Aorta (tissue), 5 donors: ENCODE measurements around the gene PDGFB. TPM values are rescaled to one million over a fixed set of nuclear protein-coding genes. Genes with fewer than 3 reads are reported as not detected.

Experiments
- ATAC-seq: fragments of 200-7000 bp; cut with Tn5 transposase; one replicate; pipeline ENCODE4 v1.9.1; 2022; ENCODE audit warnings: moderate library complexity; ENCODE audit not compliant: low FRiP score
- DNase-seq, 2 donors: peaks; one replicate each; pipeline ENCODE4 v3.0.0-alpha.2; 2020
- H3K27ac ChIP-seq, 2 donors: one replicate each; pipeline ENCODE4 v1.5.1; 2013; ENCODE audit warnings: low read length in 2 of 2, mild to moderate bottlenecking in 2 of 2, moderate library complexity in 2 of 2, control low read depth in 1 of 2, inconsistent platforms in 1 of 2, low read depth in 1 of 2
- H3K27me3 ChIP-seq, 2 donors: one replicate each; pipeline ENCODE4 v1.6.1; 2013; ENCODE audit warnings: control low read depth in 1 of 2, low read length in 1 of 2, mild to moderate bottlenecking in 1 of 2, moderate library complexity in 1 of 2; ENCODE audit not compliant: insufficient read depth in 2 of 2, control insufficient read depth in 1 of 2
- H3K36me3 ChIP-seq, 2 donors: one replicate each; pipeline ENCODE4 v1.6.1; 2013; ENCODE audit warnings: control low read depth in 1 of 2, low read length in 1 of 2, mild to moderate bottlenecking in 1 of 2; ENCODE audit not compliant: insufficient read depth in 2 of 2, control insufficient read depth in 1 of 2
- H3K4me1 ChIP-seq, 2 donors: one replicate each; pipeline ENCODE4 v1.6.1; 2013; ENCODE audit warnings: low read length in 2 of 2, control low read depth in 1 of 2, mild to moderate bottlenecking in 1 of 2, moderate library complexity in 1 of 2; ENCODE audit not compliant: insufficient read depth in 2 of 2, control insufficient read depth in 1 of 2
- H3K4me3 ChIP-seq, 2 donors: one replicate each; pipeline ENCODE4 v1.5.1; 2013; ENCODE audit warnings: low read length in 2 of 2, control low read depth in 1 of 2, mild to moderate bottlenecking in 1 of 2
- H3K9me3 ChIP-seq: one replicate; pipeline ENCODE4 v1.6.1; 2013; ENCODE audit warnings: mild to moderate bottlenecking, low read length; ENCODE audit not compliant: control insufficient read depth
- WGBS, 2 donors: extraction: QIAGEN DNeasy Blood & Tissue Kit; methylation state at CpG; one replicate each; pipeline ENCODE4 v1.1.7; 2013; 5-methylcytosine and 5-hydroxymethylcytosine counted together
- intact Hi-C, 2 donors: fragments of 100-400 bp; cut with DNase I; formaldehyde crosslinking; loops; one replicate each; pipeline versions ENCODE4 v1.14.2 to v1.15.0; 2022
- polyA plus RNA-seq, 2 donors: library from polyadenylated mRNA; stranded (reverse); fragments of 200-250 nt; gene quantifications; one replicate each; pipeline ENCODE4 v1.2.3, GENCODE V29; 2013
- total RNA-seq, 2 donors: library from RNA; stranded (reverse); fragmentation: NEBNext Ultra II Directional; extraction: Animal tissue kit (Norgen Biotek cat#: 25700); gene quantifications; one replicate each; pipeline ENCODE4 v1.2.1, GENCODE V29; 2021
- donor health status: healthy with polysubstance abuse.
- donor health status: Bipolar disorder and iron deficiency.
- donor health status: DM: no; HTN: no; CAD: no.
- donor health status: DM: no; HTN: no; CAD: no.
- donor health status: DM: yes; HTN: yes; CAD: no.

The PDGFB gene
- total and polyA plus RNA-seq, 4 donors, result 0.97 to 20.7 (median 4.3) TPM

GRCh38 chr22:39207141-39208012 lies 37.4 kb downstream of the PDGFB start:
- intact Hi-C loops, result no loop called here
- 69 to 78% methylated on average over 13 to 15 of the region's 15 CpGs for WGBS, 2 donors
- Histone ChIP-seq H3K9me3 (no peaks in the 10 kb centered on the region), H3K4me3 (no peak overlapping the region), H3K36me3 (no peaks in the 10 kb centered on the region), H3K27me3 (no peaks in the 10 kb centered on the region), H3K27ac (no peak overlapping the region), H3K4me1 (no peaks in the 10 kb centered on the region)
- DNase-seq, result peak; percentile 42 to 65
- ATAC-seq, result no peak

- H3K4me1 ChIP-seq, result no peaks in the 10 kb centered on the region
- 93 to 94% methylated on average over 7 of the region's 7 CpGs for WGBS, 2 donors
- DNase-seq, result peak; percentile 35 to 45
- no peak overlapping the region for H3K4me3 ChIP-seq
- ATAC-seq, result no peak
- H3K9me3 ChIP-seq, result no peaks in the 10 kb centered on the region
- intact Hi-C loops, result no loop called here
- H3K27ac ChIP-seq, result no peak overlapping the region
- H3K36me3 ChIP-seq, result no peaks in the 10 kb centered on the region
- no peaks in the 10 kb centered on the region for H3K27me3 ChIP-seq
Measured at GRCh38 chr22:39206491-39206890, 38.3 kb downstream of the PDGFB start.

- Histone ChIP-seq H3K4me3 (no peak overlapping the region), H3K27ac (no peak overlapping the region), H3K4me1 (no peaks in the 10 kb centered on the region), H3K9me3 (no peaks in the 10 kb centered on the region), H3K36me3 (no peaks in the 10 kb centered on the region), H3K27me3 (no peaks in the 10 kb centered on the region)
- 87 to 89% methylated on average over 8 of the region's 8 CpGs for WGBS, 2 donors
- intact Hi-C loops, result no loop called here
- DNase-seq (peak; percentile 35 to 42), ATAC-seq (no peak)
Measured at GRCh38 chr22:39205344-39206021, 39.3 kb downstream of the PDGFB start.

- Histone ChIP-seq H3K4me3 (no peak overlapping the region), H3K27ac (no peak overlapping the region), H3K4me1 (no peaks in the 10 kb centered on the region), H3K36me3 (no peaks in the 10 kb centered on the region), H3K9me3 (no peaks in the 10 kb centered on the region), H3K27me3 (no peaks in the 10 kb centered on the region)
- ATAC-seq, result no peak
- WGBS, 2 donors, result 96 to 99% methylated on average over 8 of the region's 8 CpGs
- intact Hi-C loops, result no loop called here
- DNase-seq, result peak; percentile 11 to 49
Measured at GRCh38 chr22:39204216-39204615, 40.6 kb downstream of the PDGFB start.

- Histone ChIP-seq H3K27me3 (peaks cover 0 to 2% of the 10 kb centered on the region in 2 donors), H3K4me1 (no peaks in the 10 kb centered on the region), H3K4me3 (no peak overlapping the region), H3K36me3 (no peaks in the 10 kb centered on the region), H3K27ac (no peak overlapping the region), H3K9me3 (peaks cover 2% of the 10 kb centered on the region)
- no peak for DNase-seq
- no peak for ATAC-seq
- 86 to 89% methylated on average over 5 of the region's 5 CpGs for WGBS, 2 donors
- intact Hi-C loops, result no loop called here
Measured at GRCh38 chr22:39197578-39197977, 47.2 kb downstream of the PDGFB start.

- DNase-seq (no peak), ATAC-seq (no peak)
- Histone ChIP-seq H3K27ac (no peak overlapping the region), H3K9me3 (peaks cover 2% of the 10 kb centered on the region), H3K27me3 (peaks cover 0 to 2% of the 10 kb centered on the region in 2 donors), H3K36me3 (no peaks in the 10 kb centered on the region), H3K4me3 (no peak overlapping the region), H3K4me1 (no peaks in the 10 kb centered on the region)
- WGBS, 2 donors, result 0 to 89% methylated on average over 1 of the region's 1 CpG
- intact Hi-C loops, result no loop called here
Measured at GRCh38 chr22:39194098-39194497, 50.7 kb downstream of the PDGFB start.

- Histone ChIP-seq H3K27me3 (no peaks in the 10 kb centered on the region), H3K4me1 (no peaks in the 10 kb centered on the region), H3K4me3 (no peak overlapping the region), H3K9me3 (peaks cover 2% of the 10 kb centered on the region), H3K36me3 (no peaks in the 10 kb centered on the region), H3K27ac (no peak overlapping the region)
- intact Hi-C loops, result no loop called here
- DNase-seq (peak; percentile 10 to 38), ATAC-seq (no peak)
- WGBS, 2 donors, result 35 to 39% methylated on average over 10 of the region's 10 CpGs
Measured at GRCh38 chr22:39188809-39189208, 56.0 kb downstream of the PDGFB start.

GRCh38 chr22:39185601-39186012 lies 59.2 kb downstream of the PDGFB start:
- ATAC-seq, result peak; percentile 75
- DNase-seq, result peak; percentile 80 to 81
- WGBS, 2 donors, result 88 to 92% methylated on average over 11 of the region's 11 CpGs
- Histone ChIP-seq H3K36me3 (no peaks in the 10 kb centered on the region), H3K27me3 (no peaks in the 10 kb centered on the region), H3K4me1 (no peaks in the 10 kb centered on the region), H3K9me3 (peaks cover 4% of the 10 kb centered on the region), H3K27ac (no peak overlapping the region), H3K4me3 (no peak overlapping the region)
- intact Hi-C loops, result no loop called here
